Astrocyte of the spinal cord (primary cell): ENCODE results near the gene TMPRSS11E.
"Not testable (repeated sequence)": the region's sequence is repeated elsewhere in the genome, so short reads cannot be mapped to it uniquely, and the experiment has no call there.

Experiments
- DNase-seq: peaks from one replicate; pipeline ENCODE4 v3.0.0; 2011; ENCODE audit warnings: low read depth, low spot score
- H3K4me3 ChIP-seq: 2 replicates; pipeline ENCODE4 v1.5.1; 2011; ENCODE audit warnings: low read depth, mild to moderate bottlenecking, low read length, moderate library complexity
- in situ Hi-C: cut with HindIII; loops from 2 replicates; pipeline ENCODE4 v1.10.0; 2017; ENCODE audit warnings: low sequenced_read_pairs
- TF ChIP-seq, protein P1 (sequence below): IDR thresholded peaks from 2 replicates; pipeline ENCODE4 v1.5.1; 2012; ENCODE audit warnings: low read depth, mild to moderate bottlenecking, low read length, inconsistent platforms

The TMPRSS11E gene

DNA sequence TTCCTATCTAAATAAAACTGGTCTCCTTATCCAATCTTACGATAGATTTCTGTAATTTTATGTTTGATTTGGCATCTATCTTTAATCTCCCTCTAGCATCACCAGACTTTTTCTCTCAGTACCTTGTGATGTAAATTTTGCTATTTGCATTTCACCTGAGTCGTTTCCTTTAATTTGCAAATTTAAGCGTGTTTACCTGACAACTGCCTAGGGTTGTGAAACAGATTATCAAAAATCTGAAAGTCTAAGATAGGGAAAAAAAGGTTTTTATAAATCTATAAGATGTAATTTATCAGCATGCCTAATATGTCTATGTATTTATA is 39.4 kb upstream of the TMPRSS11E start:
- in situ Hi-C loops: no loop called here
- no peak for DNase-seq
- TF ChIP-seq, protein P1, sequence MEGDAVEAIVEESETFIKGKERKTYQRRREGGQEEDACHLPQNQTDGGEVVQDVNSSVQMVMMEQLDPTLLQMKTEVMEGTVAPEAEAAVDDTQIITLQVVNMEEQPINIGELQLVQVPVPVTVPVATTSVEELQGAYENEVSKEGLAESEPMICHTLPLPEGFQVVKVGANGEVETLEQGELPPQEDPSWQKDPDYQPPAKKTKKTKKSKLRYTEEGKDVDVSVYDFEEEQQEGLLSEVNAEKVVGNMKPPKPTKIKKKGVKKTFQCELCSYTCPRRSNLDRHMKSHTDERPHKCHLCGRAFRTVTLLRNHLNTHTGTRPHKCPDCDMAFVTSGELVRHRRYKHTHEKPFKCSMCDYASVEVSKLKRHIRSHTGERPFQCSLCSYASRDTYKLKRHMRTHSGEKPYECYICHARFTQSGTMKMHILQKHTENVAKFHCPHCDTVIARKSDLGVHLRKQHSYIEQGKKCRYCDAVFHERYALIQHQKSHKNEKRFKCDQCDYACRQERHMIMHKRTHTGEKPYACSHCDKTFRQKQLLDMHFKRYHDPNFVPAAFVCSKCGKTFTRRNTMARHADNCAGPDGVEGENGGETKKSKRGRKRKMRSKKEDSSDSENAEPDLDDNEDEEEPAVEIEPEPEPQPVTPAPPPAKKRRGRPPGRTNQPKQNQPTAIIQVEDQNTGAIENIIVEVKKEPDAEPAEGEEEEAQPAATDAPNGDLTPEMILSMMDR: no peak
- H3K4me3 ChIP-seq: no peak overlapping the region

DNA sequence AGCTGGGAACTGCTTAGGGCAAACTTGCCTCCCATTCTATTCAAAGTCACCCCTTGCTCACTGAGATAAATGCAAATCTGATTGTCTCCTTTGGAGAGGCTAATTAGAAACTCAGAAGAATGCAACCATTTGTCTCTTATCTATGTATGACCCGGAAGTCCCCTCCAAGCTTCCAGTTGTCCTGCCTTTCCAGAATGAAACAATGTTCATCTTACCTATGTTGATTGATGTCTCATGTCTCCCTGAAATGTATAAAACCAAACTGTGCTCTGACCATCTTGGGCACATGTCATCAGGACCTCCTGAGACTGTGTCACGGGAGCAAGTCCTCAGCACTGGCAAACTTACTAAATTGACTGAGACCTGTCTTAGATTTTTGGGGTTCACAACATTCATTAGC is 37.1 kb upstream of the TMPRSS11E start:
- no peak for DNase-seq
- TF ChIP-seq, protein P1: no peak
- in situ Hi-C loops: no loop called here
- H3K4me3 ChIP-seq: no peak overlapping the region

DNA sequence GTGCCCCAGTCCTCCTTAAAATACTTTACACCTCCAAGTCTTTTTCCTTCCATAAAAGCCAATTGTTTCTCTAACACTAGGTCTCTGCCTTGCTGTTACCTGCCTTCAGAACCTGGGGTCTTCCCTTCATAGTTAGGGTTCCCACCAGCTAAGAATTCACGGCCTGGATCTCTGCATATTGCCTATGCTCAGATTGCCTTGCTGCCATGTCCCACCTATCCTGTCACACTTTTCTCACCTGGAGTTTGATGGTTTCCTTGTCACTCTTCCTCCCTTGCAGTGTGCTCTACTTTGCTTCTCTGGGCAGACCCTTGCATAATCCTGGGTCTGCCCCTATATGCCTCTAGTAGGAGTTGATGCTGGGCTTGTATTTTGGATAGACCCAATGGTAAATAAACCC is 36.6 kb upstream of the TMPRSS11E start:
- no peak for DNase-seq
- no peak overlapping the region for H3K4me3 ChIP-seq
- TF ChIP-seq, protein P1: no peak
- in situ Hi-C loops: no loop called here

DNA sequence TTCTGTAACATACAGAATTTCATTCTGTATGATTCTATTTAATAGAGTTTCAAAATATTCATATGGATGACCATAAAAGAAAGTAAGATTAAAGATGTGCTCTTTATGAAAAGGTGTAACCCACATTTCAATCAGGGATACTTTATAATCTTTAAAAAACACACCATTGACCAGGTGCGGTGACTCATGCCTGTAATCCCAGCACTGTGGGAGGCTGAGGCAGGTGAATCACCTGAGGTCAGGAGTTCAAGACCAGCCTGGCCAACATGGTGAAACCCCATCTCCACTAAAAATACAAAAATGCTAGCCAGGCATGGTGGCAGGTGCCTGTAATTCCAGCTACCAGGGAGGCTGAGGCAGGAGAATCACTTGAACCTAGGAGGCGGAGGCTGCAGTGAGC is 35.2 kb upstream of the TMPRSS11E start:
- H3K4me3 ChIP-seq, in situ Hi-C loops, DNase-seq: not testable (repeated sequence)

DNA sequence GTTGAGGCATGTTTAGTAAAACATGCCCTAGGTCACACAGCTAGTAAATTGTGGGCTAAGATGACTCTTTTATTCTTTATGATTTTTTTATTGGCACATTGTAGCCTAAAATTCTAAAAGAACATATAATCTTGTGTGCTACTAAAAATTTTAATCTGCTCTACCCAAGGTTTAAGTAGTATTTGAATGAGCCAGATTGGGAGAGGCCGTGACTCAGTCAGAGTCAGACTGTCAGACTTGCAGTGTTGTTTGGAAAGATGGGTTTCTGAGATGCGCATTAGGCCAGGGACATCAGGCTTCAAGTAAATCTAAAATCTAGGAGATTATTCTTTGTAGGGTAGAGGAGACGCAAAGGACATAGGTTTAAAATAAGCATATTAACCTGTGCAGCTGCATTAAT is 30.7 kb upstream of the TMPRSS11E start:
- TF ChIP-seq, protein P1: no peak
- no peak overlapping the region for H3K4me3 ChIP-seq
- DNase-seq: no peak
- in situ Hi-C loops: no loop called here

DNA sequence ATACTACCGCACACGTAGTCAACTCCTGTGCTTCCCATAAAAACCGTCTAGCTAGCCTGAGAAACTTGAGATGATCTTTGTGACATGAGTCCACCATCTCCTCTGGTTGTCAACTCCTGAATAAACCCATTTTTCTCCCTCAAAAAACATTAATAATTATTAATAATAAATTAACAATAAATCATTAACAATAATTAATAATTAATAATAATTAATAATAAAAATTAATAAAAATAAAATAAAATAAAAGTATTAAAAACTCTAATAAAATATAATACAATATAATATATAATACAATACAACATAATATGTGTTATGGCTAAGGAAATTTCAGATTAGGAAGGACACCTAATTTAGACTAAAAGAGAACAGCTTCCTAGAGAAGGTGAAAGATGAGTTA is 20.7 kb upstream of the TMPRSS11E start:
- TF ChIP-seq, protein P1: no peak
- in situ Hi-C loops: no loop called here
- H3K4me3 ChIP-seq: no peak overlapping the region
- no peak for DNase-seq

DNA sequence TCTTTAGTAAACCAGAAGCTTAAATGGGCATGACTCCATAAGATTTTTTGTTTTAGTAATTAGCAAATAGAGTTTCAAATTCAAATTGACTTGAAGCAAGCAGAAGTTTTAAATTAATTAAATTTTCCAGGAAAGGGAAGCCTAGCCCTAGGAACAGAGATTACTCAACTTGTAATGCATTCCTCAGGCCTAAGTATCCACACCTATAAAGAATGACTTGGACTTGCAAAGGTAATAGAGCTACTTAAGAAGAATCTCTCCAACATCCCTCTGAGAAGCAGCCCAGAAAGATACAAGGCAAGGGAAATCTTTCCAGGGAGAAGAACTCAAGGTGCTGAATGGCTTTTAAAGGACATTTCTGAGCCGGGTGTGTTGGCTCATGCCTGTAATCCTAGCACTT is 16.9 kb upstream of the TMPRSS11E start:
- in situ Hi-C loops: no loop called here
- no peak overlapping the region for H3K4me3 ChIP-seq
- TF ChIP-seq, protein P1: no peak
- no peak for DNase-seq
